CD14-positive monocyte (primary cell): ENCODE measurements around the gene ZFP1. TPM values are rescaled to one million over a fixed set of nuclear protein-coding genes. Genes with fewer than 3 reads are reported as not detected.

Experiments
- DNase-seq, 3 donors: peaks; one replicate each; pipeline ENCODE4 v3.0.0-alpha.2; 2011 to 2022
- H2AFZ ChIP-seq: 2 replicates; pipeline ENCODE4 v1.6.0; 2012; ENCODE audit warnings: mild to moderate bottlenecking, low read depth, low read length, inconsistent platforms; ENCODE audit not compliant: insufficient read depth, poor library complexity, severe bottlenecking
- H3K27ac ChIP-seq, 2 donors: 1 replicate in 1 of 2; 2 replicates in 1 of 2; pipeline ENCODE4 v1.5.1; 2012 to 2013; ENCODE audit warnings: low read length in 2 of 2, control low read depth in 1 of 2, inconsistent platforms in 1 of 2, low read depth in 1 of 2, mild to moderate bottlenecking in 1 of 2
- H3K27me3 ChIP-seq, 2 donors: one replicate each; pipeline versions ENCODE4 v1.6.0 to v1.6.1; 2011 to 2013; ENCODE audit warnings: low read length in 2 of 2; ENCODE audit not compliant: control insufficient read depth in 2 of 2, insufficient read depth in 2 of 2
- H3K36me3 ChIP-seq, 2 donors: replicated peaks in 1 of 2; 1 replicate in 1 of 2; 2 replicates in 1 of 2; pipeline versions ENCODE4 v1.5.1 to v1.6.1; 2012 to 2013; ENCODE audit warnings: low read length in 2 of 2, control low read depth in 1 of 2, inconsistent platforms in 1 of 2, mild to moderate bottlenecking in 1 of 2; ENCODE audit not compliant: insufficient read depth in 2 of 2, control insufficient read depth in 1 of 2
- H3K4me1 ChIP-seq, 2 donors: 1 replicate in 1 of 2; 2 replicates in 1 of 2; pipeline versions ENCODE4 v1.5.1 to v1.6.1; 2012 to 2013; ENCODE audit warnings: low read length in 2 of 2, control low read depth in 1 of 2, inconsistent platforms in 1 of 2, mild to moderate bottlenecking in 1 of 2, moderate library complexity in 1 of 2; ENCODE audit not compliant: insufficient read depth in 2 of 2, control insufficient read depth in 1 of 2
- H3K4me2 ChIP-seq: replicated peaks from 2 replicates; pipeline ENCODE3; 2012; ENCODE audit warnings: low read length, moderate library complexity, mild to moderate bottlenecking; ENCODE audit not compliant: poor library complexity, severe bottlenecking; ENCODE audit errors: extremely low read depth
- H3K4me3 ChIP-seq, 3 experiments: fragments of 200-600 bp in 1 of 3; sonication (generic) in 1 of 3; replicated peaks in 1 of 3; 1 replicate in 2 of 3; 2 replicates in 1 of 3; pipeline ENCODE4 v1.5.1; 2011 to 2013; ENCODE audit warnings: low read length in 3 of 3, mild to moderate bottlenecking in 3 of 3, control low read depth in 2 of 3, low read depth in 2 of 3, inconsistent platforms in 1 of 3, moderate library complexity in 1 of 3
- H3K79me2 ChIP-seq: 2 replicates; pipeline ENCODE4 v1.6.0; 2012; ENCODE audit warnings: mild to moderate bottlenecking, control low read depth, inconsistent platforms, low read length, moderate library complexity; ENCODE audit not compliant: insufficient read depth
- H3K9ac ChIP-seq: 2 replicates; pipeline ENCODE4 v1.6.0; 2017; ENCODE audit warnings: low read length, mild to moderate bottlenecking; ENCODE audit not compliant: insufficient read depth, poor library complexity, severe bottlenecking
- H3K9me3 ChIP-seq, 2 donors: replicated peaks in 1 of 2; 1 replicate in 1 of 2; 2 replicates in 1 of 2; pipeline versions ENCODE4 v1.5.1 to v1.6.1; 2012 to 2013; ENCODE audit warnings: low read length in 2 of 2, control low read depth in 1 of 2; ENCODE audit not compliant: control insufficient read depth in 1 of 2, insufficient read depth in 1 of 2
- H4K20me1 ChIP-seq: 2 replicates; pipeline ENCODE4 v1.6.0; 2012; ENCODE audit warnings: mild to moderate bottlenecking, low read length, control low read depth, moderate library complexity; ENCODE audit not compliant: insufficient read depth
- H3K27ac Mint-ChIP-seq, 7 donors: one replicate each; pipeline ENCODE4 v1.8.0; 2020; ENCODE audit warnings: mild to moderate bottlenecking in 7 of 7, mixed read lengths in 7 of 7, moderate library complexity in 6 of 7, inconsistent platforms in 2 of 7
- H3K27me3 Mint-ChIP-seq, 3 donors: one replicate each; pipeline ENCODE4 v1.8.0; 2021 to 2022; ENCODE audit warnings: low read depth in 3 of 3, mild to moderate bottlenecking in 3 of 3, mixed read lengths in 3 of 3, moderate library complexity in 3 of 3, inconsistent platforms in 1 of 3
- H3K36me3 Mint-ChIP-seq, 2 donors: one replicate each; pipeline ENCODE4 v1.8.0; 2020; ENCODE audit warnings: mixed read lengths in 2 of 2, inconsistent platforms in 1 of 2, mild to moderate bottlenecking in 1 of 2
- H3K4me1 Mint-ChIP-seq: one replicate; pipeline ENCODE4 v1.8.0; 2020; ENCODE audit warnings: mild to moderate bottlenecking, mixed read lengths
- H3K4me3 Mint-ChIP-seq, 2 donors: one replicate each; pipeline ENCODE4 v1.8.0; 2020; ENCODE audit warnings: mild to moderate bottlenecking in 2 of 2, mixed read lengths in 2 of 2, moderate library complexity in 1 of 2
- H3K9me3 Mint-ChIP-seq, 7 donors: one replicate each; pipeline ENCODE4 v1.8.0; 2020 to 2022; ENCODE audit warnings: mixed read lengths in 7 of 7, mild to moderate bottlenecking in 6 of 7, moderate library complexity in 6 of 7, inconsistent platforms in 2 of 7
- WGBS: methylation state at CpG from one replicate; pipeline ENCODE4 v1.1.5; 2013; ENCODE audit warnings: missing lambda C conversion rate; ENCODE audit not compliant: insufficient coverage; 5-methylcytosine and 5-hydroxymethylcytosine counted together
- intact Hi-C, 2 donors: fragments of 100-400 bp; cut with micrococcal nuclease; formaldehyde crosslinking; loops; one replicate each; pipeline versions ENCODE4 v1.15.0 to v1.15.1; 2023
- polyA plus RNA-seq, 3 donors: library from polyadenylated mRNA; depleted of rRNA in 1 of 3; unstranded in 2 of 3; stranded (reverse) in 1 of 3; fragments of 300-500 nt in 2 of 3; fragments of >200 nt in 1 of 3; fragmentation: Illumina TruSeq in 2 of 3; gene quantifications; 1 replicate in 2 of 3; 2 replicates in 1 of 3; pipeline ENCODE4 v1.2.3, GENCODE V29; 2012 to 2021
- TF ChIP-seq, protein P1 (sequence below): fragments of 200-600 bp; IDR thresholded peaks from one replicate; pipeline ENCODE4 v1.8.0; 2022; ENCODE audit warnings: antibody characterized with exemption, mild to moderate bottlenecking

Gene ZFP1
- polyA plus RNA-seq, 3 donors, result 1.8 to 4.0 (median 3.4) TPM

DNA sequence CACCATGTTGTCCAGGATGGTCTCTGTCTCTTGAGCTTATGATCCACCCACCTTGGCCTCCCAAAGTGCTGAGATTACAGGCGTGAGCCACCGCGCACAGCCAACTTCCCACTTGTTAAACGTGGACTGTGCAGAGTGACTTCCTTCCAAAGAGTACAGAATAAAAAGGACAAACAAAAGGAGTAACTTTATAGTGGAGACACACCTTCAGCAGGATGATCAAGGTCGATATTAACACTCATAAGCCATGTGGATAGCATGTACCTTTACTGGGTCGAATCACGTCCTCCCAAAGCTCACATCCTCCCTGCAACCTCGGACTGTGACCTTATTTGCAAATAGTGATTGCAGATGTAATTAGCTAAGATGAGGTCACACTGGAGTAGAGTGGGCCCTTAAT, 10.1 kb upstream of the ZFP1 start:
- peaks cover 0 to 12% (median 4%) of the 10 kb centered on the region in 7 donors for H3K9me3 Mint-ChIP-seq
- H4K20me1 ChIP-seq, result no peaks in the 10 kb centered on the region
- no peak for DNase-seq
- H3K27me3 ChIP-seq, result peaks cover 0 to 2% of the 10 kb centered on the region in 2 donors
- H3K4me3 Mint-ChIP-seq, result peak overlapping the region in 1 of 2 donors; percentile 51
- H3K79me2 ChIP-seq, result no peaks in the 10 kb centered on the region
- H3K36me3 ChIP-seq, result no peaks in the 10 kb centered on the region
- no peak overlapping the region for H3K27ac Mint-ChIP-seq
- no peaks in the 10 kb centered on the region for H3K36me3 Mint-ChIP-seq
- intact Hi-C loops, result no loop called here
- no peak overlapping the region for H3K4me2 ChIP-seq
- peaks cover 13% of the 10 kb centered on the region for H3K4me1 Mint-ChIP-seq
- peaks cover 2 to 22% (median 3%) of the 10 kb centered on the region in 3 donors for H3K27me3 Mint-ChIP-seq
- H3K9me3 ChIP-seq, result no peaks in the 10 kb centered on the region
- H3K27ac ChIP-seq, result no peak overlapping the region
- TF ChIP-seq, protein P1, sequence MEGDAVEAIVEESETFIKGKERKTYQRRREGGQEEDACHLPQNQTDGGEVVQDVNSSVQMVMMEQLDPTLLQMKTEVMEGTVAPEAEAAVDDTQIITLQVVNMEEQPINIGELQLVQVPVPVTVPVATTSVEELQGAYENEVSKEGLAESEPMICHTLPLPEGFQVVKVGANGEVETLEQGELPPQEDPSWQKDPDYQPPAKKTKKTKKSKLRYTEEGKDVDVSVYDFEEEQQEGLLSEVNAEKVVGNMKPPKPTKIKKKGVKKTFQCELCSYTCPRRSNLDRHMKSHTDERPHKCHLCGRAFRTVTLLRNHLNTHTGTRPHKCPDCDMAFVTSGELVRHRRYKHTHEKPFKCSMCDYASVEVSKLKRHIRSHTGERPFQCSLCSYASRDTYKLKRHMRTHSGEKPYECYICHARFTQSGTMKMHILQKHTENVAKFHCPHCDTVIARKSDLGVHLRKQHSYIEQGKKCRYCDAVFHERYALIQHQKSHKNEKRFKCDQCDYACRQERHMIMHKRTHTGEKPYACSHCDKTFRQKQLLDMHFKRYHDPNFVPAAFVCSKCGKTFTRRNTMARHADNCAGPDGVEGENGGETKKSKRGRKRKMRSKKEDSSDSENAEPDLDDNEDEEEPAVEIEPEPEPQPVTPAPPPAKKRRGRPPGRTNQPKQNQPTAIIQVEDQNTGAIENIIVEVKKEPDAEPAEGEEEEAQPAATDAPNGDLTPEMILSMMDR, result no peak
- H3K4me3 ChIP-seq, result no peak overlapping the region
- peak overlapping the region; percentile 52 for H2AFZ ChIP-seq
- H3K9ac ChIP-seq, result no peak overlapping the region
- peaks cover 6 to 7% of the 10 kb centered on the region in 2 donors for H3K4me1 ChIP-seq
- no CpG with 5 or more reads among the region's 8 CpGs for WGBS

DNA sequence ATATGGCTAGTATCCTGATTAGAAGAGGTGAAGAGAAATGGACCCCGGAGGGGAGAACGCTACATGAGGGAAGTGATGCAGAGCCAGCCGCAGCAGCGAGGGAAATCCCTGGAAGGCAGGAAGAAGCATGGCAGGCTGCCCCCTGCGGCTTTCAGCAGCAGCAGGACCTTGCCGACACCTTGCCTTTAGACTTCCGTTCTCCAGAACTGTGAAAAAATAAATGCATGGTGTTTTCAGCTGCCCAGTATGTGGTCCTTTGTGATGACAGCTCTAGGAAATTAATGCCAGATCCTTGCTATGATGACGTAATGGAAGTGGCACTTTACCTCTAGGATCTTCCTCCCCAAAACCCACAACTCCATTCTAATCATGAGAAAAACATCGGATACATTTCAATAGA, 9.7 kb upstream of the ZFP1 start:
- peaks cover 0 to 2% of the 10 kb centered on the region in 2 donors for H3K27me3 ChIP-seq
- Mint-ChIP-seq H3K27me3 (peaks cover 2 to 22% (median 3%) of the 10 kb centered on the region in 3 donors), H3K27ac (no peak overlapping the region), H3K36me3 (no peaks in the 10 kb centered on the region), H3K4me3 (peak overlapping the region in 1 of 2 donors; percentile 24), H3K4me1 (peaks cover 13% of the 10 kb centered on the region), H3K9me3 (peaks cover 0 to 12% (median 4%) of the 10 kb centered on the region in 7 donors)
- WGBS, result 43% methylated on average over 7 of the region's 9 CpGs
- no peak overlapping the region for H3K27ac ChIP-seq
- peaks cover 6 to 7% of the 10 kb centered on the region in 2 donors for H3K4me1 ChIP-seq
- H4K20me1 ChIP-seq, result no peaks in the 10 kb centered on the region
- H2AFZ ChIP-seq, result peak overlapping the region; percentile 52
- TF ChIP-seq, protein P1, result no peak
- no peak overlapping the region for H3K9ac ChIP-seq
- no peak overlapping the region for H3K4me2 ChIP-seq
- no peaks in the 10 kb centered on the region for H3K9me3 ChIP-seq
- intact Hi-C loops, result no loop called here
- no peak for DNase-seq
- no peaks in the 10 kb centered on the region for H3K79me2 ChIP-seq
- no peaks in the 10 kb centered on the region for H3K36me3 ChIP-seq
- no peak overlapping the region for H3K4me3 ChIP-seq
